D721Med (cell line): Measurements from ENCODE around the gene HOXA10.
A peak's percentile ranks its signal among the peaks of the same experiment; 100 is the strongest.

ENCODE experiments used
- DNase-seq: peaks from one replicate; pipeline ENCODE4 v3.0.0; 2011; ENCODE audit warnings: low spot score; ENCODE audit not compliant: insufficient read length
- FAIRE-seq: peaks from 2 replicates; lab custom pipeline; 2011; peaks lifted over from hg19 to GRCh38; lab: Jason Lieb, UNC
- CTCF ChIP-seq: IDR thresholded peaks from 2 replicates; pipeline ENCODE4 v1.5.1; 2012; ENCODE audit warnings: mild to moderate bottlenecking, control low read depth; ENCODE audit not compliant: insufficient read depth; ENCODE audit errors: missing control alignments

Gene HOXA10

GRCh38 chr7:27198871-27199801 lies 25.0 kb upstream of the HOXA10 start:
- no peak for TF ChIP-seq CTCF
- FAIRE-seq (no peak), DNase-seq (no peak)

DNA sequence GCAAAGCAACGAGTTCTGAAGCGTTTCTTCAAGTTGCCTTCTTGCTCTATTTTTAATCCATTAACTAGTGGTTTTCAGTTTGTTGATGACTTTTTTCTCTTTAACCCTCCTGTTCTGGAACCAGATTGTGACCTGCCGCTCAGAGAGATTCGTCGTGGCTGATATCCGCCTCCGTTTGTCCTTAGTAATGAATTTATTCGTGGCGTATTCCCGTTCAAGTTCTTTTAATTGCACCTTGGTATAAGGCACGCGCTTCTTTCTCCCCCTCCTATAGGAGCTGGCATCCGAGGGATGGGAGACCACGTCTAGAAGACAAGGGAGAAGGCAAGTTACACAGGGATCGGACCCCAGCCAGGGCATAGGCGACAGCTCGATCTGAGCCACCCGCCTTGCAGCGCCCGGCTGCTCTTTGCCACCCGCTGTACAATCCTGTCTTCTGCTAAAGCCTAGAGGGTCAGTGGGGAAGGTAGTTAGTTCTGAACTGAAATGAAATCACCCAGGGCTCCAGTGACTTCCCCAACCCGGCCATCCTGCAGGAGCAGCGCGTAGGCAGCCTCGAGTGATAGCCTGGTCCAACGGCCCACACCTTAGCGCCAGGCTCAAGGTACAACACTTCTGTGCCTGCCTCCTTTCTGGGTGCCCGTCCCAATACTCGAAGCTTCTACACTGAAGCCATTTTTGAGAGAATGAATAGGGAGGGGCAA lies 24.2 kb upstream of the HOXA10 start:
- TF ChIP-seq CTCF = no peak
- DNase-seq (no peak), FAIRE-seq (no peak)

- FAIRE-seq (peak; percentile 77), DNase-seq (no peak)
- TF ChIP-seq CTCF = no peak
These were observed 23.3 kb upstream of the HOXA10 start for GRCh38 chr7:27197137-27198042.

- no peak for DNase-seq
- FAIRE-seq = peak; percentile 84
- TF ChIP-seq CTCF = peak; percentile 91
These were observed 22.2 kb upstream of the HOXA10 start for GRCh38 chr7:27196287-27196767.

DNA sequence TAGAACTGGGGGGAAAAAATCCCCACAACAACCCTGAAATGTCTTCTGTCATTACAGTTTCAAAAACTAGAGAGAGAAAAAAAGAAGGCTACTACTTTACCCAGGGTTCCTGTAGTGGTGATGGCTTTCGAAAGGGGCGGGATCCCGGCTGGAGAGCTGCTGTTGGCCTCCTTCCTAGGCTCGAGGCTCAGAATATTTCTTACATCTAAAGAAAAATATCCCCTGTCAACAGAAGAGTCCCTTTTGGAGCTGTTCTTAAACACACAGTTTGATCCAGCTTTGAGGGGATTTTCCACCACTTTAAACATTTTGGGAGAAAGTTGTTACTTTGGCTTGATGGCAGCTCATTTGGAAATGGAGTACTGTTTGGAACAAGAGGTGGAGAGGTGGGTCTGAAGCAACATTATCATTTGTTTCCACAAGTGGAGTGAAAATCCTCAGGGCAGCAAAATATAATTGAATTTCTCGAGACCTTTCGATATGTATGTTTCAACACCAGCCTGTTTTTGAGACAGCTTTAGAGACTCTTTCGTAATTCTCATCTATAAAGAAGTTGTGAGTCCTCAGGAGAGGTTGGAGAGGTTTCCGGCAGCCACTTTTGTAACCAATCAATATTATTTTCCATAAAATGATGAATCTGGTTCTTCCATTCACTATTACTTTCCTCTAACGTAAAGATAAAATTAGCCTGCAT lies 20.7 kb upstream of the HOXA10 start:
- DNase-seq = no peak
- no peak for FAIRE-seq
- TF ChIP-seq CTCF = no peak

- no peak for FAIRE-seq
These were observed 19.9 kb upstream of the HOXA10 start for GRCh38 chr7:27194002-27194352.

More at GRCh38 chr7:27194002-27194352, 19.9 kb upstream of the HOXA10 start:
- TF ChIP-seq CTCF = no peak
- no peak for DNase-seq
